GM12875 (cell line): ENCODE data around the gene FRMD4A.
A peak's percentile ranks its signal among the peaks of the same experiment; 100 is the strongest.

Experiments used
- H3K4me3 ChIP-seq: one replicate; pipeline ENCODE4 v1.5.1; 2011; ENCODE audit warnings: low read depth, low read length, control low read depth
- TF ChIP-seq, protein P1 (sequence below): IDR thresholded peaks from 2 replicates; pipeline ENCODE4 v1.5.1; 2011; ENCODE audit warnings: low read depth, mild to moderate bottlenecking, control low read depth, inconsistent platforms, low read length, moderate library complexity, borderline replicate concordance; ENCODE audit not compliant: insufficient read depth

Gene FRMD4A

DNA sequence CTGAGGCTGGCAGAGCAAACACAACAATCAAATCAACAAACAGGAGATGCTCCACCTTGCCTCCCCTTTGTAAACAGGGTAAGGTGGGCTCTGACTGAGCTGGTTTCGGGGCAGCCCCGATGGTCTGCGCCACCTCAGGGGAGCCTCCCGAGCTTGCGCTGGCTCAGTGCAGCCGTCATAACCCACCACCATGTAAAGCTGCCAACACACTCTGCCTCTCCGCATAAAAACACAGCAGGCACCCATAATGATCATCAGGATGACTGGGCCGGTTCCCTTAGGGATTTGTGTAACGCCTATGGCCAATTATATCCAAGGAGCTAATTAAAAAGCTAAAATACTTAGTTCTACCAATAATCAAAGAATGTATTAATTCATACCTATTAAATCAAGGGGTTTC is 619.4 kb downstream of the FRMD4A start:
- TF ChIP-seq, protein P1, sequence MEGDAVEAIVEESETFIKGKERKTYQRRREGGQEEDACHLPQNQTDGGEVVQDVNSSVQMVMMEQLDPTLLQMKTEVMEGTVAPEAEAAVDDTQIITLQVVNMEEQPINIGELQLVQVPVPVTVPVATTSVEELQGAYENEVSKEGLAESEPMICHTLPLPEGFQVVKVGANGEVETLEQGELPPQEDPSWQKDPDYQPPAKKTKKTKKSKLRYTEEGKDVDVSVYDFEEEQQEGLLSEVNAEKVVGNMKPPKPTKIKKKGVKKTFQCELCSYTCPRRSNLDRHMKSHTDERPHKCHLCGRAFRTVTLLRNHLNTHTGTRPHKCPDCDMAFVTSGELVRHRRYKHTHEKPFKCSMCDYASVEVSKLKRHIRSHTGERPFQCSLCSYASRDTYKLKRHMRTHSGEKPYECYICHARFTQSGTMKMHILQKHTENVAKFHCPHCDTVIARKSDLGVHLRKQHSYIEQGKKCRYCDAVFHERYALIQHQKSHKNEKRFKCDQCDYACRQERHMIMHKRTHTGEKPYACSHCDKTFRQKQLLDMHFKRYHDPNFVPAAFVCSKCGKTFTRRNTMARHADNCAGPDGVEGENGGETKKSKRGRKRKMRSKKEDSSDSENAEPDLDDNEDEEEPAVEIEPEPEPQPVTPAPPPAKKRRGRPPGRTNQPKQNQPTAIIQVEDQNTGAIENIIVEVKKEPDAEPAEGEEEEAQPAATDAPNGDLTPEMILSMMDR = no peak
- no peak overlapping the region for H3K4me3 ChIP-seq

DNA sequence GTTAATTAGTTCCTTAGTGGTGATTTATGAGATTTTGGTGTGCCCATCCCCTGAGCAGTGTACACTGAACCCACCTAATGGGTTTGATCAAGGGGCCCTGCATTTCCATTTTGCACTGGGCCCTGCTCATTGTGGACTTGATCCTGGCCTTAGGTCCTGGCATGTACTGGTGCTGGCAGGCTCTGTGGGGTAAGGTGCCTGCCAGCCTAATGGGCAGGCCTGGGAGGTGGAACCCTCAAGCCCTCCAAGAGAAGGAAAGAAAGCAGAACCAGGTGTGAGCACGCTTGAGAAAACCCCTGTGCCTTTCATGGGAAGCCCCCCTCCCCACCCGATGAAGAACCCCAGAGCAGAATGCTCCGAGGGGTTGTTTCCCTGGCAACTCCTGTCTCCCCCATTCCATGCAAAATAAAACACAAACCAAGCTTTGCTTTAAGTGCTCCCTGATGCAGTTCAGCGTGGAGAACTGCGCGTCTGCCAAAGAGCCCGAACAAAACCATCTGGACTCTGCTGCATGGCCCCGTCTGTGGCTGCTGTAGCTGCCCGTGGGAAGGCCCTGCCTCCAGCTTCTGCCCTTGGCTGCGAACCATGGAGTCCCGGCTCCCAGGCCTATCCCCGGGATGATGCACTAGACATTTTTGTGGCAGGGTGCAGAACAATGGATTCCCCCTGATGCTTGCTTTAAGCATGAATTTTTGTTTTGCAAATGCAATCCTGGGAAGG is 620.6 kb downstream of the FRMD4A start:
- TF ChIP-seq, protein P1 = no peak
- no peak overlapping the region for H3K4me3 ChIP-seq

DNA sequence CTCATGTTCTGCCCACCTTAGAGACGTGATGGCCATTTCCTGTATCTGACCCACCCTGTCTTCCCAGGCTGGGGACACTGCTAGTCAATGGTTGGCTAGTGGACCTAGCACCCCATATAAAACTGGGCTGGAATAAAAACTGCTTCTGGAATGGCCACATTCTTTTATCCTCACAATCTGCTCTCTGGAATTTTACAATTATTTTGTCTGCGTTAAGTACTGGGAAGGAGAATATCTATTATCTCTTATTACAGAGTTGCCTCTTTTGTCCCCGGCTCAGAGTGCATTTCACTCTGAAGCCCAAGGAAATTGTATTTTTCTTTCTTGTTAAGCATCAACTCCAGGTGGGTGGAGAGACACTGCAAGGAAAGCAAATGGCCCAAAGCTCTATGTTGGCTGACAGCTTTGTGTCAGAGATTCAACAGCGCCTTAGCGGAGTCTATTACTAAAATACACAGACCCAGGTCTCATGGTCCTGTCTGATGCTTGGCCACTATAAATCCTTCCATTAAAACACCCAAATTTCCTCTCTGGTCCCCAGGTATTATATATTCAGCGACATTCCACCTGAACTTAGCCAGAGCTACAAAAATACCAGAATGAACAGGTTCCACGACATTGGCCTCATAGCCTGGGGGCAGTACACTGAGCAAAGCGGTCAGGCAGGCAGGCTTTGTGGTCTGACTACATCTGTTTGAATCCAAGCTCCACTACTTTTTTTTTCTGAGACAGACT is 622.3 kb downstream of the FRMD4A start:
- H3K4me3 ChIP-seq = peak overlapping the region; percentile 88
- TF ChIP-seq, protein P1 = no peak

DNA sequence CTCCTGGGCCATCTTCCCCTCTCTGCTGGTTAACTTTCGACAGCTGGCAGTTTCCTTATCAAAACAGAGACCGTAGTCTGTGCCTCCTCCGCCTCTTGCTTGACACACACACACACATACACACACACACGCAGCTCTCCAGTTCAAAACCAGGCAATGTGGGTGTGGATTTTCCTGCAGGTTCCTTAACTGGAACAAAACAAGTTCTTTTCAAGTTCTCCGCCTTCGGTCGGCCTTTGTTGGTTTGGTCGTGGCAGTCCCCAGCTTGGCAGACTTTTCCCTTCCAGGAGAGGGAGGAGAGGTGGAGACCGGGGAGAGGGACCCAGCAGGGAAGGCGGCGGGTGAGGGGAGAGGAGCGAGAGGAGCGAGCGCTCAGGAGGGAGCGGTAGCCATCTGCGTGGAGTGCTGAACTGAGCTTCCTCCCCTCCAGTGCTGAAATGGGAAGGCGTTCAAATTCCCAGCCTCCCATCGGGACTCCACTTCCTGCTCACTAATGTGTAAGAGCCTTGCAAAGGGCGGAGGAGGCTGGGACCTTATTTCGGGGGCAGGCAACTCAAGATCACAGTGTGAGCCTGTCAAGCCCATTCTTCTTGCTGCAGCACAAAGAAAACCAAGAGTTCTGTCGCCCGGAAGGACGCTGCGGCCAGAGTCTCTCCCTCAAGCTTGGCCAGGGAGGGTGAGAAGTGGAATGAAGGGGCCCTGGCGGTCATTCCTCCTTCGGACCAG is 623.4 kb downstream of the FRMD4A start:
- peak overlapping the region; percentile 88 for H3K4me3 ChIP-seq
- TF ChIP-seq, protein P1 = no peak

DNA sequence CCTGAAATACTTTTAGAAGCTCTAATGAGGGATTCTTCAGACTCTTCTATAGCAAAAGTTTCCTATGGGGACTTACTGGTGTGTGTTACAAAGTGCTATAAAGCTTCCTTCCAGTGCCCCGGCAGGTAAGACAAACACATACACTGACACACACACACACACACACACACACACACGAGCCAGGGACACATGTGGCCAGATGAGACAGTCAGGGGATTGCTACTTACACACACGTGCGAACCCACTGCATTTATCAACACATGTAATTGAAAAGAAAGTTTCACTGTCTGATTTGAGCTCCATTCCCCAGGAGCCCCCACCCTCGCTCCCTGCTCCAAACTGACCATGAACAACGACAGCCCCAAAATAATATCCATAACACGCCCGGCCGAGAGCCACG is 624.1 kb downstream of the FRMD4A start:
- peak overlapping the region; percentile 88 for H3K4me3 ChIP-seq
- TF ChIP-seq, protein P1 = no peak

DNA sequence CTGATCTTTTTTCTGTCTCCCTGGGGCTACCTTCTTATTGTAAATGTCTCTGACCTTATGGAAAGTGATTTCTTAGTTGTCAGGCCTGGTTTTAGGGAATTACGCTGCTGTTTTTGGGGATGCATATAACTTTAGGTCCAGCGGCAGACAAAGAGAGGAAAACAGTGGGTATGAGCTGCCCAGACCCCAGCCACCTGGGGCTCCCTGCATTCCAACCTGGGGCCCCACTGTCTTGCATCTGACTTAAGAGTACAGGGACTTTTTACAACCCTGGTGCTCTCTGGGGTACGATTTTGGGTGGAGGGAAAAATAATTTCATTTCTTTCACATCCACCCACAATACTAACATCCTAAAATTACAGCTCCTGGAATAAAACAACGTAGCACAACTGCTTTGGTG is 624.5 kb downstream of the FRMD4A start:
- H3K4me3 ChIP-seq = peak overlapping the region; percentile 88

More for the DNA sequence above, 624.5 kb downstream of the FRMD4A start:
- TF ChIP-seq, protein P1 = no peak
